ENCODE results near the gene GP1BB. TPM values are rescaled to one million over a fixed set of nuclear protein-coding genes. Genes with fewer than 3 reads are reported as not detected.
A peak's percentile ranks its signal among the peaks of the same experiment; 100 is the strongest.

Gene GP1BB
- total RNA-seq, 1 donor from 2014 or later = 5.7 TPM

GRCh38 chr22:19759427-19760057, 36.2 kb downstream of the GP1BB start:
- Mint-ChIP-seq H3K4me3 (peak overlapping the region; percentile 67), H3K36me3 (no peaks in the 10 kb centered on the region), H3K27ac (no peak overlapping the region), H3K27me3 (ENCODE audit: low read depth) (peaks cover 83% of the 10 kb centered on the region), H3K9me3 (no peaks in the 10 kb centered on the region), H3K4me1 (peaks cover 20% of the 10 kb centered on the region)
- TF ChIP-seq CTCF (IDR thresholded peaks at IDR 0.05; ENCODE audit: unreplicated experiment) = no peak
- DNase-seq (ENCODE audit: low spot score in 2 of 2, unreplicated experiment in 2 of 2) = no peak

GRCh38 chr22:19760058-19760950, 37.0 kb downstream of the GP1BB start, which contains the start of gene TBX1:
Gene TBX1 (plus strand): TSS chr22:19760778. CDS start chr22:19760844, 66 bp downstream.
- DNase-seq (ENCODE audit: low spot score in 2 of 2, unreplicated experiment in 2 of 2) = no peak
- Mint-ChIP-seq H3K9me3 (no peaks in the 10 kb centered on the region), H3K36me3 (no peaks in the 10 kb centered on the region), H3K27me3 (ENCODE audit: low read depth) (peaks cover 83% of the 10 kb centered on the region), H3K4me3 (peak within 1 kb of the TSS; percentile 67), H3K4me1 (peaks cover 20% of the 10 kb centered on the region), H3K27ac (no peak within 1 kb of the TSS)
- no peak for TF ChIP-seq CTCF (IDR thresholded peaks at IDR 0.05; ENCODE audit: unreplicated experiment)

- Mint-ChIP-seq H3K4me1 (peaks cover 19% of the 10 kb centered on the region), H3K36me3 (no peaks in the 10 kb centered on the region), H3K27me3 (ENCODE audit: low read depth) (peaks cover 79% of the 10 kb centered on the region), H3K27ac (no peak overlapping the region), H3K9me3 (no peaks in the 10 kb centered on the region), H3K4me3 (peak overlapping the region; percentile 62)
- no peak for DNase-seq (ENCODE audit: low spot score in 2 of 2, unreplicated experiment in 2 of 2)
- TF ChIP-seq CTCF (IDR thresholded peaks at IDR 0.05; ENCODE audit: unreplicated experiment) = no peak
Observed at GRCh38 chr22:19760951-19761724, 37.8 kb downstream of the GP1BB start.

GRCh38 chr22:19761725-19762567, 38.6 kb downstream of the GP1BB start:
- Mint-ChIP-seq H3K27ac (no peak overlapping the region), H3K4me3 (peak overlapping the region; percentile 62), H3K9me3 (no peaks in the 10 kb centered on the region), H3K4me1 (peaks cover 16% of the 10 kb centered on the region), H3K27me3 (ENCODE audit: low read depth) (peaks cover 78% of the 10 kb centered on the region), H3K36me3 (no peaks in the 10 kb centered on the region)
- DNase-seq (ENCODE audit: low spot score in 2 of 2, unreplicated experiment in 2 of 2) = no peak
- TF ChIP-seq CTCF (IDR thresholded peaks at IDR 0.05; ENCODE audit: unreplicated experiment) = no peak

Measured in mesothelial cell of epicardium (in vitro differentiated cells).